Choroid plexus epithelial cell (primary cell): ENCODE measurements around the gene CHRDL2.
A peak's percentile ranks its signal among the peaks of the same experiment; 100 is the strongest.
"Not testable (repeated sequence)": the region's sequence is repeated elsewhere in the genome, so short reads cannot be mapped to it uniquely, and the experiment has no call there.

Experiments used
- DNase-seq: peaks from one replicate; pipeline ENCODE4 v3.0.0-alpha.2; 2010; ENCODE audit warnings: low read depth
- H3K4me3 ChIP-seq: 2 replicates; pipeline ENCODE4 v1.5.1; 2011; ENCODE audit warnings: low read depth, mild to moderate bottlenecking, control low read depth, low read length, moderate library complexity
- CTCF ChIP-seq: conservative IDR thresholded peaks from 2 replicates; pipeline ENCODE4 v1.5.1; 2011; ENCODE audit warnings: low read depth, mild to moderate bottlenecking, control low read depth, inconsistent platforms, low read length, moderate library complexity

Gene CHRDL2

GRCh38 chr11:74775762-74776161 is 44.5 kb upstream of the CHRDL2 start:
- no peak for TF ChIP-seq CTCF

GRCh38 chr11:74773476-74773875 is 42.2 kb upstream of the CHRDL2 start:
- TF ChIP-seq CTCF, result no peak
- no peak overlapping the region for H3K4me3 ChIP-seq
- DNase-seq, result peak; percentile 25

More at GRCh38 chr11:74775762-74776161, 44.5 kb upstream of the CHRDL2 start:
- H3K4me3 ChIP-seq, result no peak overlapping the region
- no peak for DNase-seq

GRCh38 chr11:74771139-74771538 is 39.9 kb upstream of the CHRDL2 start:
- TF ChIP-seq CTCF, result no peak
- H3K4me3 ChIP-seq, result no peak overlapping the region
- DNase-seq, result no peak

GRCh38 chr11:74770456-74770855 is 39.2 kb upstream of the CHRDL2 start:
- H3K4me3 ChIP-seq, result no peak overlapping the region
- TF ChIP-seq CTCF, result no peak
- peak; percentile 28 for DNase-seq

- DNase-seq, result no peak
- no peak for TF ChIP-seq CTCF
- no peak overlapping the region for H3K4me3 ChIP-seq
Observed at GRCh38 chr11:74769055-74769707, 38.0 kb upstream of the CHRDL2 start.

GRCh38 chr11:74768172-74768651 is 37.0 kb upstream of the CHRDL2 start:
- H3K4me3 ChIP-seq, DNase-seq: not testable (repeated sequence)

- no peak for DNase-seq
- no peak overlapping the region for H3K4me3 ChIP-seq
- TF ChIP-seq CTCF, result no peak
Observed at GRCh38 chr11:74766905-74767304, 35.7 kb upstream of the CHRDL2 start.
